Lower lobe of right lung (tissue), 2 donors: Measurements from ENCODE around the gene MRNIP. TPM values are rescaled to one million over a fixed set of nuclear protein-coding genes. Genes with fewer than 3 reads are reported as not detected.

Source experiments
- ATAC-seq, 2 donors: fragments of 200-7000 bp; cut with Tn5 transposase; one replicate each; pipeline ENCODE4 v1.9.1; 2020 to 2022; ENCODE audit warnings: mild to moderate bottlenecking in 2 of 2, moderate library complexity in 2 of 2
- DNase-seq: peaks from one replicate; pipeline ENCODE4 v3.0.0-alpha.2; 2020
- H3K27ac ChIP-seq: fragments of 200-600 bp; one replicate; pipeline ENCODE4 v1.8.0; 2022
- H3K27me3 ChIP-seq: fragments of 200-600 bp; one replicate; pipeline ENCODE4 v1.8.0; 2022; ENCODE audit warnings: low read depth
- H3K36me3 ChIP-seq: fragments of 200-600 bp; one replicate; pipeline ENCODE4 v1.8.0; 2022; ENCODE audit warnings: mild to moderate bottlenecking
- H3K4me1 ChIP-seq: fragments of 200-600 bp; one replicate; pipeline ENCODE4 v1.8.0; 2022
- H3K4me3 ChIP-seq: fragments of 200-600 bp; one replicate; pipeline ENCODE4 v1.8.0; 2022; ENCODE audit warnings: mild to moderate bottlenecking
- H3K9me3 ChIP-seq: fragments of 200-600 bp; one replicate; pipeline ENCODE4 v1.8.0; 2022
- intact Hi-C: fragments of 100-400 bp; cut with DNase I; formaldehyde crosslinking; loops from one replicate; pipeline ENCODE4 v1.11.0; 2022
- total RNA-seq: library from RNA; stranded (reverse); fragmentation: NEBNext Ultra II Directional; extraction: Animal tissue kit (Norgen Biotek cat#: 25700); gene quantifications from one replicate; pipeline ENCODE4 v1.2.1, GENCODE V29; 2021
- TF ChIP-seq, protein P1 (sequence below): fragments of 200-600 bp; IDR thresholded peaks from one replicate; pipeline ENCODE4 v1.8.0; 2022; ENCODE audit warnings: antibody characterized with exemption, mild to moderate bottlenecking
- donor health status: DM: no; HTN: yes; CAD: no; lungs with severe emphysema.

The MRNIP gene
- total RNA-seq, 1 donor from 2014 or later, result 25.0 TPM

DNA sequence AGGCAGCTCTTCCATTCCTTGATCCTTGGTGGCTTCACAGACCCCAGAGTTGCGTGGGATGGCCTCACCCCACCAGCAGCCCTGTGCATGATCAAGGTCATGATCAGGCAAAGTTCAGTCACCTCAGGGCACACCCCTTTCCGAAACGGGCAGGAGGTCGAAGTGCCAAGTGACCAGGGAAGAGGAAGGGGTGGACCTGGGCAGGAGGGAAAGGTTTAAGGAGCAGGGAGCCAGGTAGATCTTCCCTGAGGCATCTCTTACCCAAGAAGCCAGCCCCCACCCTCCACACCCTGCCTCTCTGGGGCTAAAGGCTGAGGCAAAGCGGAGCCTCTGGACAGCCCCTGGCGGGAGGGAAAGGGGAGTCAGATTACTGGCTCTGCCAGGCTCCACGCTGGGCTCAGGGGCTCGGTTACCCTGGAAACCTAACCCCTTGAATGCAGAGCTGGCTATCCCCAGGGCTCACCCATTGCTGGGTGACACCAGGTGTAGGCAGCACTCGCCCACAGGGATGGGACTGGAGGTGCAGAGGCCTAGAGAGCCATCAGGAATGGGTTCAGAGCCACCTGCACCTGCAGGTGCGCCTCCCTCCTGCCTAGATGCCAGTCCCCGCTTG, 55.6 kb downstream of the MRNIP start:
- intact Hi-C loops, result no loop called here
- H3K27ac ChIP-seq, result no peak overlapping the region

DNA sequence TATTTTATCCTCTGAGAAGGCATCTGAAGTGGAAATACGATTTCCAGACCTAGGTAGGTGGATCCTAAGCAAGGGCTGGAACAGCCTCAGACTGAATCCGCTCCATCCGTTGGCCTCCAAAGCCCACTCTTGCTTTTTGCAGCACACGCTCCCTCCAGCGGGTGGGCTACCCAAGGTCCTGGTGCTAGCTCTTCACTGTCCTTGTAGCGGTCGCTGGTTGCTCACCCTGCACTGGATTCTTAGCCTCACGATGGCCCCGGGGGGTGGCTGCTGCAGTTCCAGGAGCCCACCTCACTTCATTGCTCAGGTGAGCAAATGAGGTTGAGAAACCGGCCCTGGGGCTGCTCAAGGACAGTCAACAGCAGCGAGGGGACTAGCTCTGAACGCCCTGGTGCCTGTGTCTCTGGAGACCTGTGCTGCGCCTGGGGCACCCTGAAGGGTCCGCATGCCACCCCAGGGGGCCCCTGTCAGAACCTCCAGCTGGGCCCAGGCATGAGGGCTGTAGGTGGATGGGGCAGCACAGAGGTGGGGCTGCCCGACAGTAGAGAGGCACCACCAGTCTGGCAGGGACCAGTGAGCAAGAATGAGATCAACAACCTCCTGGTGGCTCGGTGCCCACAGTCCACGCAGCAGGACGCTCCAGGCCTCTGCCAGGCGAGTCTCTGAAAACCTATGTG, 56.3 kb downstream of the MRNIP start:
- no peaks in the 10 kb centered on the region for H3K9me3 ChIP-seq
- peaks cover 42% of the 10 kb centered on the region for H3K36me3 ChIP-seq
- H3K4me3 ChIP-seq, result no peak overlapping the region
- intact Hi-C loops, result no loop called here
- no peaks in the 10 kb centered on the region for H3K27me3 ChIP-seq
- TF ChIP-seq, protein P1, sequence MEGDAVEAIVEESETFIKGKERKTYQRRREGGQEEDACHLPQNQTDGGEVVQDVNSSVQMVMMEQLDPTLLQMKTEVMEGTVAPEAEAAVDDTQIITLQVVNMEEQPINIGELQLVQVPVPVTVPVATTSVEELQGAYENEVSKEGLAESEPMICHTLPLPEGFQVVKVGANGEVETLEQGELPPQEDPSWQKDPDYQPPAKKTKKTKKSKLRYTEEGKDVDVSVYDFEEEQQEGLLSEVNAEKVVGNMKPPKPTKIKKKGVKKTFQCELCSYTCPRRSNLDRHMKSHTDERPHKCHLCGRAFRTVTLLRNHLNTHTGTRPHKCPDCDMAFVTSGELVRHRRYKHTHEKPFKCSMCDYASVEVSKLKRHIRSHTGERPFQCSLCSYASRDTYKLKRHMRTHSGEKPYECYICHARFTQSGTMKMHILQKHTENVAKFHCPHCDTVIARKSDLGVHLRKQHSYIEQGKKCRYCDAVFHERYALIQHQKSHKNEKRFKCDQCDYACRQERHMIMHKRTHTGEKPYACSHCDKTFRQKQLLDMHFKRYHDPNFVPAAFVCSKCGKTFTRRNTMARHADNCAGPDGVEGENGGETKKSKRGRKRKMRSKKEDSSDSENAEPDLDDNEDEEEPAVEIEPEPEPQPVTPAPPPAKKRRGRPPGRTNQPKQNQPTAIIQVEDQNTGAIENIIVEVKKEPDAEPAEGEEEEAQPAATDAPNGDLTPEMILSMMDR, result no peak
- ATAC-seq (no peak), DNase-seq (no peak)
- H3K27ac ChIP-seq, result no peak overlapping the region
- H3K4me1 ChIP-seq, result peaks cover 44% of the 10 kb centered on the region

More for the DNA sequence above, 55.6 kb downstream of the MRNIP start:
- no peak overlapping the region for H3K4me3 ChIP-seq
- DNase-seq, result no peak
- H3K9me3 ChIP-seq, result no peaks in the 10 kb centered on the region
- no peaks in the 10 kb centered on the region for H3K27me3 ChIP-seq
- ATAC-seq, result no peak
- TF ChIP-seq, protein P1, result no peak
- peaks cover 51% of the 10 kb centered on the region for H3K4me1 ChIP-seq
- H3K36me3 ChIP-seq, result peaks cover 35% of the 10 kb centered on the region

DNA sequence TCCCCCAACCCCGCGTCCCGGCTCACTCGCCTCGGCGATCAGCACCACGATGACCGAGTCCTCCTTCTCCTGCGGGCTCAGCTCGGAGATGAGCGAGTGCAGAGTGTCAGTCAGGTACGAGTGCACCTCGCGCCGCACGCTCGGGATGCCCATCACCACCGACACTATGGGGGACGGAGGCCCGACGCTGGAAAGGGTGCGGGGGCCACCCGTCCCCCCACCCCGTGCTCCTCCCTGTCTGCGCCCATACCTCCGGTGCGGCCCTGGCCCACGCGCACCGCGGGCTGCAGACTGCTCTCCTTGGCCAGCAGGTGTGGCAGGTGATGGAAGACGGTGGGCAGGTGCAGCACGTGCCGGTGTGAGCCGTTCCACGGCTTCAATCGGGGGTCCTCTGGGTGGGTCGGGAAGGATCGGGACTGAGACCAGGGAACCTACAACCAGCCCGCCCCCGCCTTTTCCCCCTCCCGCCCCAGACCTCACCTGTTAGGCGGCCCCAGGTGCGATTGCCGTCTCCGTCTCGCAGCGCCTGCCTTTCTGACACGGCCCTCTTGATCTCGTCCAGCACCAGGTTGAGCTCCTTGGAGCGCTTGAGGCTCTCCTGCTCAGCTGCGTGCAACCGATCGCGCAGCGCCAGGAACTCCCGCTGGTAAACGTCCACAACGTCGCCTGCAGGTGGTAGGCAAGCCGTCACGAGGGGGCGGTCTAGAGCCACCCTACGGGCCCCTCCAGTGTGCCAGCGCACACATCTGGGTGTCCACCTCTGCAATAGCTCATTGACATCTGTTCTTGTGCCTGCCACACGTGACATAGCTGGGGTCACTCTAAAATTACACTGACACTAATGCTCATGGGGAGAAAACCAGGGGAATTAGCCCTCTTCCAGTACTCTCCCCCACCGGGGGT, 57.1 kb downstream of the MRNIP start:
- H3K27ac ChIP-seq, result no peak overlapping the region
- peak; percentile 88 for DNase-seq
- peaks cover 46% of the 10 kb centered on the region for H3K36me3 ChIP-seq
- TF ChIP-seq, protein P1, result peak; percentile 74
- H3K4me1 ChIP-seq, result peaks cover 50% of the 10 kb centered on the region
- no peaks in the 10 kb centered on the region for H3K27me3 ChIP-seq
- ATAC-seq, result peak; percentile 42 to 51
- H3K9me3 ChIP-seq, result no peaks in the 10 kb centered on the region
- H3K4me3 ChIP-seq, result no peak overlapping the region
- intact Hi-C loops, result no loop called here

DNA sequence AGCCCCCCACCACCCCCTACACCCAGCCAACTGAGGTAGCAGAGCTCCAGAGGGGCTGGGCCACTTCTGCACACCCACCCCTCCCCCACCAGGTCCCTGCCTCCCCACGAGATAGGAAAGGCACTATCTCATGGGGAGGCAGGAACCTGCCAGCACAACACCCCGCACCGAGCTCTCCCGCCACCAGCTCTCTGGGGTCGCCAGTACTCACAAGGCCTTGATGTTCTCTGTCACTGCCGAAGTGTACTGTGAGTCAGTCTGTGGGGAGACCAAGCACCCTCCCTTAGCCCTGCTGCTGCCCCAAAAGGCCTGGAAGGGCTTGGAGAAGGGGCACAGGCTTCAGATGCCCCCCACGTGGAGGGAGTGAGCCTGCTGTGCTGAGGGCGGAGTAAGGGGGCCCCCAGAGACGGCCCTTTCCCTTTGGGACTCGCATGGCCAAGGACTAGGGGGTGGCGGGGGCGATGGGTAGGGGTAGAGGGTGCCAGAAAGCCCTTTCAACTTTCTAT, 57.9 kb downstream of the MRNIP start:
- intact Hi-C loops, result no loop called here

More for the DNA sequence above, 57.9 kb downstream of the MRNIP start:
- H3K4me3 ChIP-seq, result no peak overlapping the region
- no peaks in the 10 kb centered on the region for H3K9me3 ChIP-seq
- peaks cover 46% of the 10 kb centered on the region for H3K36me3 ChIP-seq
- no peak overlapping the region for H3K27ac ChIP-seq
- H3K27me3 ChIP-seq, result no peaks in the 10 kb centered on the region
- ATAC-seq, result no peak
- peaks cover 53% of the 10 kb centered on the region for H3K4me1 ChIP-seq
- no peak for DNase-seq
- TF ChIP-seq, protein P1, result no peak
